COLO829 (cell line): ENCODE results near the gene BCL2L14.
"Not testable (repeated sequence)": the region's sequence is repeated elsewhere in the genome, so short reads cannot be mapped to it uniquely, and the experiment has no call there.

ENCODE experiments used
- DNase-seq: peaks from one replicate; pipeline ENCODE4 v3.0.0; 2012; ENCODE audit warnings: low spot score

BCL2L14 gene

GRCh38 chr12:12108441-12109058 lies 37.8 kb downstream of the BCL2L14 start:
- peak; percentile 17 for DNase-seq

GRCh38 chr12:12110923-12111555 lies 40.3 kb downstream of the BCL2L14 start:
- not testable (repeated sequence) for DNase-seq

- DNase-seq, result no peak
Observed at GRCh38 chr12:12115514-12115913, 44.8 kb downstream of the BCL2L14 start.

GRCh38 chr12:12116677-12117076 lies 45.9 kb downstream of the BCL2L14 start:
- DNase-seq, result no peak

- no peak for DNase-seq
Observed at GRCh38 chr12:12121061-12121460, 50.3 kb downstream of the BCL2L14 start.

- DNase-seq, result no peak
Observed at GRCh38 chr12:12123036-12123604, 52.4 kb downstream of the BCL2L14 start.

GRCh38 chr12:12126551-12126950 lies 55.8 kb downstream of the BCL2L14 start:
- no peak for DNase-seq

GRCh38 chr12:12127304-12127703 lies 56.6 kb downstream of the BCL2L14 start:
- no peak for DNase-seq

- DNase-seq, result no peak
Observed at GRCh38 chr12:12128670-12129069, 57.9 kb downstream of the BCL2L14 start.

- DNase-seq, result no peak
Observed at GRCh38 chr12:12133259-12133658, 62.5 kb downstream of the BCL2L14 start.

- DNase-seq, result no peak
Observed at GRCh38 chr12:12133785-12134184, 63.0 kb downstream of the BCL2L14 start.

- DNase-seq, result no peak
Observed at GRCh38 chr12:12138203-12139154, 67.7 kb downstream of the BCL2L14 start.

GRCh38 chr12:12141000-12141399 lies 70.3 kb downstream of the BCL2L14 start:
- no peak for DNase-seq

GRCh38 chr12:12144531-12144930 lies 73.8 kb downstream of the BCL2L14 start:
- DNase-seq, result not testable (repeated sequence)

- no peak for DNase-seq
Observed at GRCh38 chr12:12147111-12147510, 76.4 kb downstream of the BCL2L14 start.
